SK-N-SH (cell line): Measurements from ENCODE around the gene CDH23. TPM values are rescaled to one million over a fixed set of nuclear protein-coding genes. Genes with fewer than 3 reads are reported as not detected.

Experiments
- CTCF ChIA-PET: fragments of 300-600, 350-600 bp; formaldehyde crosslinking; extraction: SDS; loops from one replicate; lab custom pipeline; 2021; lab: Yijun Ruan, JAX
- POLR2A ChIA-PET: fragments of 350-600 bp; sonication (Branson Sonifier 250); formaldehyde crosslinking; extraction: SDS; loops from one replicate; lab custom pipeline; 2020; ENCODE audit warnings: antibody characterized with exemption, inconsistent platforms; lab: Yijun Ruan, JAX
- DNase-seq: peaks from one replicate; pipeline ENCODE4 v3.0.0; 2012
- H2AFZ ChIP-seq: fragments of 200-600 bp; sonication (generic); 2 replicates; pipeline ENCODE4 v1.8.1; 2016; ENCODE audit warnings: antibody characterized with exemption, mild to moderate bottlenecking, low read depth
- H3F3A ChIP-seq: fragments of 200-600 bp; sonication (generic); replicated peaks from 2 replicates; pipeline ENCODE3; 2016; ENCODE audit warnings: antibody characterized with exemption, mild to moderate bottlenecking; ENCODE audit not compliant: insufficient read depth
- H3K27ac ChIP-seq, 2 experiments: fragments of 200-500 bp in 1 of 2; fragments of 200-600 bp in 1 of 2; sonication (Bioruptor generic) in 1 of 2; sonication (generic), shearing (Covaris generic) in 1 of 2; 2 replicates each; pipeline versions ENCODE4 v1.5.1 to v1.6.1; 2014 to 2016; ENCODE audit warnings: low read depth in 2 of 2, inconsistent platforms in 1 of 2, low read length in 1 of 2, mild to moderate bottlenecking in 1 of 2, mixed read lengths in 1 of 2
- H3K27me3 ChIP-seq: fragments of 200-600 bp; sonication (generic), shearing (Covaris generic); 2 replicates; pipeline ENCODE4 v1.6.1; 2016; ENCODE audit warnings: mixed run types; ENCODE audit not compliant: insufficient read depth
- H3K36me3 ChIP-seq, 2 experiments: fragments of 200-500 bp in 1 of 2; fragments of 200-600 bp in 1 of 2; sonication (Bioruptor generic) in 1 of 2; sonication (generic) in 1 of 2; replicated peaks in 1 of 2; 2 replicates each; pipeline versions ENCODE3 to v1.5.1; 2014 to 2016; ENCODE audit warnings: low read length in 1 of 2, mild to moderate bottlenecking in 1 of 2; ENCODE audit not compliant: insufficient read depth in 2 of 2, control insufficient read depth in 1 of 2
- H3K4me1 ChIP-seq, 2 experiments: fragments of 200-500 bp in 1 of 2; fragments of 200-600 bp in 1 of 2; sonication (Bioruptor generic) in 1 of 2; sonication (generic), shearing (Covaris generic) in 1 of 2; 2 replicates each; pipeline versions ENCODE4 v1.5.1 to v1.6.1; 2014 to 2016; ENCODE audit warnings: low read depth in 1 of 2, low read length in 1 of 2, mixed run types in 1 of 2; ENCODE audit not compliant: insufficient read depth in 2 of 2, control insufficient read depth in 1 of 2
- H3K4me2 ChIP-seq: fragments of 200-600 bp; sonication (generic), shearing (Covaris generic); 2 replicates; pipeline ENCODE4 v1.6.1; 2017; ENCODE audit warnings: mixed run types
- H3K4me3 ChIP-seq, 2 experiments: fragments of 200-500 bp in 1 of 2; fragments of 200-600 bp in 1 of 2; sonication (Bioruptor generic) in 1 of 2; sonication (generic), shearing (Covaris generic) in 1 of 2; 2 replicates each; pipeline versions ENCODE4 v1.5.1 to v1.8.1; 2014 to 2016; ENCODE audit warnings: low read depth in 2 of 2, inconsistent platforms in 1 of 2, low read length in 1 of 2, mild to moderate bottlenecking in 1 of 2, mixed read lengths in 1 of 2, moderate library complexity in 1 of 2
- H3K79me2 ChIP-seq: fragments of 200-600 bp; sonication (generic); 2 replicates; pipeline ENCODE4 v1.8.1; 2017; ENCODE audit warnings: mild to moderate bottlenecking; ENCODE audit not compliant: insufficient read depth
- H3K9ac ChIP-seq: fragments of 200-600 bp; sonication (generic); 2 replicates; pipeline ENCODE4 v1.6.1; 2017; ENCODE audit warnings: mixed run types
- H3K9me2 ChIP-seq: fragments of 200-600 bp; sonication (generic); 2 replicates; pipeline ENCODE4 v1.6.1; 2017; ENCODE audit warnings: mixed run types
- H3K9me3 ChIP-seq: fragments of 200-600 bp; sonication (generic); 2 replicates; pipeline ENCODE4 v1.6.1; 2017; ENCODE audit warnings: mixed run types, mild to moderate bottlenecking, moderate library complexity
- H4K20me1 ChIP-seq: fragments of 200-600 bp; sonication (generic); 2 replicates; pipeline ENCODE4 v1.6.1; 2017; ENCODE audit warnings: mild to moderate bottlenecking, mixed run types; ENCODE audit not compliant: insufficient read depth
- ELF1 ChIP-seq: IDR thresholded peaks from 2 replicates; pipeline ENCODE4 v1.4.0; 2012
- EP300 ChIP-seq, 2 experiments: IDR thresholded peaks; 2 replicates each; pipeline versions ENCODE4 v1.4.0 to v1.6.1; 2012; ENCODE audit warnings: borderline replicate concordance in 1 of 2, low read depth in 1 of 2, low read length in 1 of 2
- EZH2phosphoT487 ChIP-seq: fragments of 200-600 bp; sonication (generic); IDR thresholded peaks from 2 replicates; pipeline ENCODE4 v1.6.1; 2017; ENCODE audit warnings: low read depth, mixed run types, mild to moderate bottlenecking, antibody characterized with exemption, moderate library complexity, borderline replicate concordance
- FOXJ3 ChIP-seq: sonication (generic); formaldehyde crosslinking; IDR thresholded peaks from 2 replicates; pipeline ENCODE4 v1.5.1; 2020; ENCODE audit warnings: mild to moderate bottlenecking, missing genetic modification reagents
- GABPA ChIP-seq: IDR thresholded peaks from 2 replicates; pipeline ENCODE4 v1.4.0; 2012; ENCODE audit warnings: low read depth, mild to moderate bottlenecking
- MAX ChIP-seq: IDR thresholded peaks from 2 replicates; pipeline ENCODE4 v1.4.0; 2012; ENCODE audit warnings: low read depth
- MXI1 ChIP-seq: IDR thresholded peaks from 2 replicates; pipeline ENCODE4 v1.6.1; 2012; ENCODE audit warnings: mild to moderate bottlenecking, low read depth, low read length, improper control_type of control experiment
- NFIC ChIP-seq: IDR thresholded peaks from 2 replicates; pipeline ENCODE4 v1.4.0; 2012; ENCODE audit warnings: borderline replicate concordance
- NRF1 ChIP-seq: IDR thresholded peaks from 2 replicates; pipeline ENCODE4 v1.6.1; 2012; ENCODE audit warnings: low read depth, mild to moderate bottlenecking, low read length
- PBX3 ChIP-seq: IDR thresholded peaks from 2 replicates; pipeline ENCODE4; 2012
- RCOR1 ChIP-seq: fragments of 150-350 bp; IDR thresholded peaks from 2 replicates; pipeline ENCODE4 v1.6.1; 2017; ENCODE audit warnings: antibody characterized with exemption, low read length
- RFX5 ChIP-seq: IDR thresholded peaks from 2 replicates; pipeline ENCODE4 v1.6.1; 2012; ENCODE audit warnings: mild to moderate bottlenecking, improper control_type of control experiment, low read length
- RXRA ChIP-seq: IDR thresholded peaks from 2 replicates; pipeline ENCODE4 v1.4.0; 2012; ENCODE audit warnings: low read depth, mild to moderate bottlenecking, borderline replicate concordance
- SIN3A ChIP-seq: IDR thresholded peaks from 2 replicates; pipeline ENCODE4 v1.6.1; 2012; ENCODE audit warnings: low read depth, mild to moderate bottlenecking, low read length, moderate library complexity, borderline replicate concordance
- SMC3 ChIP-seq: IDR thresholded peaks from 2 replicates; pipeline ENCODE4 v1.6.1; 2012; ENCODE audit warnings: low read depth, low read length, improper control_type of control experiment
- TAF1 ChIP-seq: IDR thresholded peaks from 2 replicates; pipeline ENCODE4 v1.6.1; 2012; ENCODE audit warnings: low read depth, mild to moderate bottlenecking, low read length, moderate library complexity, borderline replicate concordance
- TEAD4 ChIP-seq: IDR thresholded peaks from 2 replicates; pipeline ENCODE4 v1.4.0; 2012; ENCODE audit warnings: mild to moderate bottlenecking, borderline replicate concordance; ENCODE audit not compliant: insufficient read depth
- YY1 ChIP-seq: IDR thresholded peaks from 2 replicates; pipeline ENCODE4 v1.4.0; 2012; ENCODE audit warnings: low read depth, mild to moderate bottlenecking
- WGBS: methylation state at CpG from one replicate; pipeline ENCODE4 v1.1.6; 2017; ENCODE audit warnings: low lambda C conversion rate; 5-methylcytosine and 5-hydroxymethylcytosine counted together
- polyA plus RNA-seq, 3 experiments: library from polyadenylated mRNA; depleted of rRNA; stranded (reverse); fragments of >200 nt; gene quantifications; 2 replicates each; pipeline ENCODE4 v1.2.3, GENCODE V29; 2012
- TF ChIP-seq, protein P1 (sequence below): IDR thresholded peaks from 2 replicates; pipeline ENCODE4 v1.4.0; 2012; ENCODE audit warnings: low read depth, borderline replicate concordance
- TF ChIP-seq, protein P2 (sequence below): IDR thresholded peaks from 2 replicates; pipeline ENCODE4 v1.4.0; 2012; ENCODE audit warnings: low read depth, borderline replicate concordance
- TF ChIP-seq, protein P3 (sequence below): fragments of 200-600 bp; sonication (generic); IDR thresholded peaks from 2 replicates; pipeline ENCODE4 v1.6.1; 2017; ENCODE audit warnings: antibody characterized with exemption, mild to moderate bottlenecking, moderate library complexity

CDH23 gene
- polyA plus RNA-seq, 1 of the 3 experiments (the other 2 are of a cell fraction), result 0.03 TPM

- H3K27me3 ChIP-seq, result no peaks in the 10 kb centered on the region
- no peaks in the 10 kb centered on the region for H3K9me2 ChIP-seq
- WGBS, result 85% methylated on average over 4 of the region's 4 CpGs
- peak overlapping the region; percentile 56 for H3K4me2 ChIP-seq
- peaks cover 98% of the 10 kb centered on the region for H4K20me1 ChIP-seq
- no peaks in the 10 kb centered on the region for H3K36me3 ChIP-seq
- H3K79me2 ChIP-seq, result peaks cover 98% of the 10 kb centered on the region
- peaks cover 16% of the 10 kb centered on the region for H3F3A ChIP-seq
- no peak for TF ChIP-seq RCOR1
- TF ChIP-seq, protein P1, sequence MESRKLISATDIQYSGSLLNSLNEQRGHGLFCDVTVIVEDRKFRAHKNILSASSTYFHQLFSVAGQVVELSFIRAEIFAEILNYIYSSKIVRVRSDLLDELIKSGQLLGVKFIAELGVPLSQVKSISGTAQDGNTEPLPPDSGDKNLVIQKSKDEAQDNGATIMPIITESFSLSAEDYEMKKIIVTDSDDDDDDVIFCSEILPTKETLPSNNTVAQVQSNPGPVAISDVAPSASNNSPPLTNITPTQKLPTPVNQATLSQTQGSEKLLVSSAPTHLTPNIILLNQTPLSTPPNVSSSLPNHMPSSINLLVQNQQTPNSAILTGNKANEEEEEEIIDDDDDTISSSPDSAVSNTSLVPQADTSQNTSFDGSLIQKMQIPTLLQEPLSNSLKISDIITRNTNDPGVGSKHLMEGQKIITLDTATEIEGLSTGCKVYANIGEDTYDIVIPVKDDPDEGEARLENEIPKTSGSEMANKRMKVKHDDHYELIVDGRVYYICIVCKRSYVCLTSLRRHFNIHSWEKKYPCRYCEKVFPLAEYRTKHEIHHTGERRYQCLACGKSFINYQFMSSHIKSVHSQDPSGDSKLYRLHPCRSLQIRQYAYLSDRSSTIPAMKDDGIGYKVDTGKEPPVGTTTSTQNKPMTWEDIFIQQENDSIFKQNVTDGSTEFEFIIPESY, result no peak
- no peak for TF ChIP-seq EP300 (IDR thresholded peaks at IDR 0.05; ENCODE audit: borderline replicate concordance in 1 of 2, low read depth in 1 of 2, low read length in 1 of 2)
- TF ChIP-seq TEAD4, result no peak
- H3K4me1 ChIP-seq, result peaks cover 45 to 61% of the 10 kb centered on the region in 2 experiments
- CTCF ChIA-PET, result interaction anchor here (1.1 to 3.1 kb wide), 3 partner anchors 10 to 133 kb away, joined by 3 to 12 read pairs (median 3); partner anchors contain the start of gene PSAP
- H3K9me3 ChIP-seq, result no peaks in the 10 kb centered on the region
- no peak overlapping the region; the same call in 1 of the 2 replicates for H3K9ac ChIP-seq
- no peak overlapping the region for H3K4me3 ChIP-seq
- POLR2A ChIA-PET, result interaction anchor here (3.4 kb wide), 1 partner anchor 10 kb away, joined by 17 read pairs; the partner anchor contains the start of gene PSAP
- DNase-seq, result no peak
- H2AFZ ChIP-seq, result no peak overlapping the region
- peak overlapping the region; percentile 78 to 84 for H3K27ac ChIP-seq
These were observed 444.2 kb downstream of the CDH23 start for GRCh38 chr10:71840958-71841335.

DNA sequence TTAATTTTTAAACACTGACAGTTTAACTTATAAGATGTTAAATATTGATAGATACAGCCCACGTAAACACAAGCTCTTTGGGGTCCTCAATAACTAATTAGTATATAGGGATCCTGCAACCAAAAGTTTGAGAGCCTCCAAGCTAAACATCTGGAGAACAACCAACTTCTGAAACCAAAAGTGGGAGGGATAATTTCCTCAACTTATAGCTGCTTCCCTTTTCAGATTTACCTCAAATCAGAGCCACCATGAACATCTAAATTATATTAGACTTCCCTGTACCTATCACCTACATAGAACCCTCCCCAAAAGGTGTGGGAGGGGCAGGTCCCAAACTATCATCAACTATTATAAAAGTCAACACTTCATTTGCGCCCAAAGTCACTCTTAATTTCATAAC lies 445.7 kb downstream of the CDH23 start:
- H3K4me2 ChIP-seq, result no peak overlapping the region
- H3K79me2 ChIP-seq, result peaks cover 98% of the 10 kb centered on the region
- H3K9ac ChIP-seq, result no peak overlapping the region
- peaks cover 30 to 48% of the 10 kb centered on the region in 2 experiments for H3K4me1 ChIP-seq
- no peak overlapping the region for H3K4me3 ChIP-seq
- H3F3A ChIP-seq, result peaks cover 16% of the 10 kb centered on the region
- DNase-seq, result no peak
- CTCF ChIA-PET, result interaction anchor here (3.1 kb wide), 1 partner anchor 54 kb away, joined by 12 read pairs; no protein-coding TSS in a partner anchor
- H3K27me3 ChIP-seq, result no peaks in the 10 kb centered on the region
- H3K27ac ChIP-seq, result no peak overlapping the region
- H3K9me3 ChIP-seq, result no peaks in the 10 kb centered on the region
- peaks cover 98% of the 10 kb centered on the region for H4K20me1 ChIP-seq
- no peak for TF ChIP-seq MXI1
- no peak for TF ChIP-seq TEAD4
- TF ChIP-seq PBX3, result no peak
- TF ChIP-seq FOXJ3, result no peak
- no peak for TF ChIP-seq SIN3A
- TF ChIP-seq SMC3, result no peak
- TF ChIP-seq TAF1, result no peak
- TF ChIP-seq, protein P2, sequence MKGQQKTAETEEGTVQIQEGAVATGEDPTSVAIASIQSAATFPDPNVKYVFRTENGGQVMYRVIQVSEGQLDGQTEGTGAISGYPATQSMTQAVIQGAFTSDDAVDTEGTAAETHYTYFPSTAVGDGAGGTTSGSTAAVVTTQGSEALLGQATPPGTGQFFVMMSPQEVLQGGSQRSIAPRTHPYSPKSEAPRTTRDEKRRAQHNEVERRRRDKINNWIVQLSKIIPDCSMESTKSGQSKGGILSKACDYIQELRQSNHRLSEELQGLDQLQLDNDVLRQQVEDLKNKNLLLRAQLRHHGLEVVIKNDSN, result no peak
- TF ChIP-seq GABPA, result no peak
- no peak for TF ChIP-seq NFIC
- no peak for TF ChIP-seq RCOR1
- TF ChIP-seq EZH2phosphoT487, result no peak
- TF ChIP-seq YY1, result no peak
- no peak for TF ChIP-seq RXRA
- no peak for TF ChIP-seq RFX5
- TF ChIP-seq, protein P3, sequence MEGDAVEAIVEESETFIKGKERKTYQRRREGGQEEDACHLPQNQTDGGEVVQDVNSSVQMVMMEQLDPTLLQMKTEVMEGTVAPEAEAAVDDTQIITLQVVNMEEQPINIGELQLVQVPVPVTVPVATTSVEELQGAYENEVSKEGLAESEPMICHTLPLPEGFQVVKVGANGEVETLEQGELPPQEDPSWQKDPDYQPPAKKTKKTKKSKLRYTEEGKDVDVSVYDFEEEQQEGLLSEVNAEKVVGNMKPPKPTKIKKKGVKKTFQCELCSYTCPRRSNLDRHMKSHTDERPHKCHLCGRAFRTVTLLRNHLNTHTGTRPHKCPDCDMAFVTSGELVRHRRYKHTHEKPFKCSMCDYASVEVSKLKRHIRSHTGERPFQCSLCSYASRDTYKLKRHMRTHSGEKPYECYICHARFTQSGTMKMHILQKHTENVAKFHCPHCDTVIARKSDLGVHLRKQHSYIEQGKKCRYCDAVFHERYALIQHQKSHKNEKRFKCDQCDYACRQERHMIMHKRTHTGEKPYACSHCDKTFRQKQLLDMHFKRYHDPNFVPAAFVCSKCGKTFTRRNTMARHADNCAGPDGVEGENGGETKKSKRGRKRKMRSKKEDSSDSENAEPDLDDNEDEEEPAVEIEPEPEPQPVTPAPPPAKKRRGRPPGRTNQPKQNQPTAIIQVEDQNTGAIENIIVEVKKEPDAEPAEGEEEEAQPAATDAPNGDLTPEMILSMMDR, result no peak
- TF ChIP-seq NRF1, result no peak
- no peak for TF ChIP-seq ELF1
- no peak for TF ChIP-seq MAX
- TF ChIP-seq, all 33 proteins: peak for 0
- Histone ChIP-seq H3K9me2 (no peaks in the 10 kb centered on the region), H3K36me3 (no peaks in the 10 kb centered on the region), H2AFZ (no peak overlapping the region)
- POLR2A ChIA-PET, result interaction anchor here (3.4 kb wide), 1 partner anchor 9 kb away, joined by 17 read pairs; the partner anchor contains the start of gene PSAP
- 69% methylated on average over 2 of the region's 2 CpGs for WGBS
